Limb (tissue), 2 donors: ENCODE data around the gene HIVEP3.

Experiments used
- DNase-seq, 2 donors: peaks; one replicate each; pipeline ENCODE4 v3.0.0-alpha.2; 2016; ENCODE audit errors: extremely low spot score in 2 of 2

HIVEP3 gene

GRCh38 chr1:41520951-41521752 is 397.6 kb downstream of the HIVEP3 start:
- DNase-seq: no peak

- DNase-seq: no peak
Measured at GRCh38 chr1:41519667-41520066, 399.1 kb downstream of the HIVEP3 start.

GRCh38 chr1:41518471-41518870 is 400.3 kb downstream of the HIVEP3 start:
- DNase-seq: no peak

- DNase-seq: no peak
Measured at GRCh38 chr1:41517062-41517438, 401.7 kb downstream of the HIVEP3 start.

- DNase-seq: peak; percentile 92 to 95
Measured at GRCh38 chr1:41516168-41517061, 402.3 kb downstream of the HIVEP3 start.

GRCh38 chr1:41515778-41516167 is 402.9 kb downstream of the HIVEP3 start:
- no peak for DNase-seq

- DNase-seq: no peak
Measured at GRCh38 chr1:41515131-41515678, 403.5 kb downstream of the HIVEP3 start.

GRCh38 chr1:41514381-41514780 is 404.3 kb downstream of the HIVEP3 start:
- DNase-seq: no peak

- no peak for DNase-seq
Measured at GRCh38 chr1:41513383-41513735, 405.4 kb downstream of the HIVEP3 start.

- DNase-seq: no peak
Measured at GRCh38 chr1:41512701-41513382, 405.9 kb downstream of the HIVEP3 start.

- DNase-seq: no peak
Measured at GRCh38 chr1:41511239-41511540, 407.5 kb downstream of the HIVEP3 start.

- DNase-seq: no peak
Measured at GRCh38 chr1:41510531-41511238, 408.0 kb downstream of the HIVEP3 start.

GRCh38 chr1:41509270-41509671 is 409.5 kb downstream of the HIVEP3 start:
- no peak for DNase-seq

- DNase-seq: no peak
Measured at GRCh38 chr1:41508290-41508689, 410.4 kb downstream of the HIVEP3 start.

- no peak for DNase-seq
Measured at GRCh38 chr1:41507836-41508235, 410.9 kb downstream of the HIVEP3 start.

- DNase-seq: no peak
Measured at GRCh38 chr1:41507110-41507720, 411.5 kb downstream of the HIVEP3 start.

GRCh38 chr1:41504114-41505035 is 414.3 kb downstream of the HIVEP3 start:
- DNase-seq: no peak

- DNase-seq: no peak
Measured at GRCh38 chr1:41503538-41504113, 415.1 kb downstream of the HIVEP3 start.

- no peak for DNase-seq
Measured at GRCh38 chr1:41502912-41503311, 415.8 kb downstream of the HIVEP3 start.
